IMR-90 (cell line): Measurements from ENCODE around the gene PTPRN2. TPM values are rescaled to one million over a fixed set of nuclear protein-coding genes. Genes with fewer than 3 reads are reported as not detected.

ENCODE experiments used
- ATAC-seq: fragments of 200-7000 bp; cut with Tn5 transposase; 2 replicates; pipeline ENCODE4 v1.9.1; 2020; ENCODE audit warnings: low read depth, mild to moderate bottlenecking, moderate library complexity
- BruUV-seq: library from RNA; stranded (reverse); fragments of 400-500 nt; replicated peaks from 2 replicates; lab custom pipeline; 2021; lab: Mats Ljungman, UMichigan
- CTCF ChIA-PET: fragments of 300-600 bp; formaldehyde crosslinking; extraction: SDS; loops from one replicate; lab custom pipeline; 2021; ENCODE audit warnings: antibody characterized with exemption; lab: Yijun Ruan, JAX
- POLR2A ChIA-PET: fragments of 300-600 bp; sonication (Branson Sonifier 250); formaldehyde crosslinking; loops from one replicate; lab custom pipeline; 2022; ENCODE audit warnings: antibody characterized with exemption; ENCODE audit not compliant: unreplicated experiment; lab: Charles Lee
- DNase-seq: peaks from one replicate; pipeline ENCODE4 v3.0.0; 2013
- H2AFZ ChIP-seq: replicated peaks from 2 replicates; pipeline ENCODE3; 2013; ENCODE audit warnings: low read length, mild to moderate bottlenecking; ENCODE audit not compliant: poor library complexity
- H2AK5ac ChIP-seq: 2 replicates; pipeline ENCODE4 v1.6.1; 2013; ENCODE audit warnings: low read depth, low read length, inconsistent platforms
- H2AK9ac ChIP-seq: replicated peaks from 2 replicates; pipeline ENCODE3; 2013; ENCODE audit warnings: mild to moderate bottlenecking, low read depth, low read length, moderate library complexity; ENCODE audit not compliant: poor library complexity
- H2BK120ac ChIP-seq: 2 replicates; pipeline ENCODE4 v1.6.1; 2013; ENCODE audit warnings: low read depth, low read length, inconsistent platforms
- H2BK15ac ChIP-seq: 3 replicates; pipeline ENCODE4 v1.6.1; 2013; ENCODE audit warnings: low read depth, low read length, inconsistent platforms
- H2BK20ac ChIP-seq: 2 replicates; pipeline ENCODE4 v1.6.1; 2013; ENCODE audit warnings: low read depth, mild to moderate bottlenecking, inconsistent platforms, low read length, moderate library complexity
- H2BK5ac ChIP-seq: 2 replicates; pipeline ENCODE4 v1.6.1; 2013; ENCODE audit warnings: mild to moderate bottlenecking, low read depth, low read length, inconsistent platforms; ENCODE audit not compliant: poor library complexity, severe bottlenecking
- H3K14ac ChIP-seq: replicated peaks from 2 replicates; pipeline ENCODE4 v1.6.1; 2013; ENCODE audit warnings: low read depth, low read length, inconsistent platforms
- H3K18ac ChIP-seq: 2 replicates; pipeline ENCODE4 v1.6.1; 2013; ENCODE audit warnings: low read depth, low read length, control low read depth
- H3K23ac ChIP-seq: 2 replicates; pipeline ENCODE4 v1.6.1; 2013; ENCODE audit warnings: low read depth, low read length, inconsistent platforms
- H3K27ac ChIP-seq: 2 replicates; pipeline ENCODE4 v1.5.1; 2013; ENCODE audit warnings: mild to moderate bottlenecking, control low read depth, low read length; ENCODE audit not compliant: insufficient read depth
- H3K27me3 ChIP-seq: 2 replicates; pipeline ENCODE4 v1.6.1; 2013; ENCODE audit warnings: low read length; ENCODE audit not compliant: control insufficient read depth, insufficient read depth
- H3K36me3 ChIP-seq: 2 replicates; pipeline ENCODE4 v1.6.1; 2013; ENCODE audit warnings: low read length, mixed read lengths; ENCODE audit not compliant: control insufficient read depth, insufficient read depth
- H3K4ac ChIP-seq: 2 replicates; pipeline ENCODE4 v1.6.1; 2013; ENCODE audit warnings: low read depth, low read length, inconsistent platforms
- H3K4me1 ChIP-seq: 2 replicates; pipeline ENCODE4 v1.6.1; 2013; ENCODE audit warnings: low read length, mixed read lengths; ENCODE audit not compliant: control insufficient read depth, insufficient read depth
- H3K4me2 ChIP-seq: 2 replicates; pipeline ENCODE4 v1.6.1; 2013; ENCODE audit warnings: low read depth, mild to moderate bottlenecking, control low read depth, low read length, moderate library complexity
- H3K4me3 ChIP-seq: 2 replicates; pipeline ENCODE4 v1.5.1; 2013; ENCODE audit warnings: low read depth, mild to moderate bottlenecking, control low read depth, low read length, moderate library complexity; ENCODE audit not compliant: insufficient read depth
- H3K56ac ChIP-seq: 2 replicates; pipeline ENCODE4 v1.6.1; 2013; ENCODE audit warnings: low read length, inconsistent platforms; ENCODE audit not compliant: insufficient read depth; ENCODE audit errors: extremely low read depth
- H3K79me1 ChIP-seq, 2 experiments: 2 replicates each; pipeline ENCODE4 v1.6.1; 2013; ENCODE audit warnings: low read length in 2 of 2, inconsistent platforms in 1 of 2, low read depth in 1 of 2
- H3K9ac ChIP-seq: 2 replicates; pipeline ENCODE4 v1.6.1; 2013; ENCODE audit warnings: low read depth, low read length, control low read depth
- H3K9me1 ChIP-seq: 2 replicates; pipeline ENCODE4 v1.6.1; 2013; ENCODE audit warnings: low read length, inconsistent platforms; ENCODE audit not compliant: insufficient read depth
- H3K9me3 ChIP-seq: 2 replicates; pipeline ENCODE4 v1.6.1; 2013; ENCODE audit warnings: low read length; ENCODE audit not compliant: control insufficient read depth, insufficient read depth
- H4K20me1 ChIP-seq: 2 replicates; pipeline ENCODE4 v1.6.1; 2013; ENCODE audit warnings: low read length, inconsistent platforms; ENCODE audit not compliant: insufficient read depth
- H4K5ac ChIP-seq: 2 replicates; pipeline ENCODE4 v1.6.1; 2013; ENCODE audit warnings: mild to moderate bottlenecking, low read depth, low read length, control low read depth
- H4K8ac ChIP-seq, 2 experiments: 2 replicates each; pipeline ENCODE4 v1.6.1; 2013; ENCODE audit warnings: low read depth in 2 of 2, low read length in 2 of 2, control low read depth in 1 of 2, inconsistent platforms in 1 of 2
- H4K91ac ChIP-seq: 2 replicates; pipeline ENCODE4 v1.6.1; 2013; ENCODE audit warnings: low read depth, low read length, inconsistent platforms; ENCODE audit not compliant: insufficient read depth
- BHLHE40 ChIP-seq: fragments of 150-350 bp; IDR thresholded peaks from 2 replicates; pipeline ENCODE4 v1.6.1; 2016; ENCODE audit warnings: mild to moderate bottlenecking, low read depth, low read length
- CEBPB ChIP-seq: IDR thresholded peaks from 2 replicates; pipeline ENCODE4 v1.6.1; 2012; ENCODE audit warnings: low read depth, low read length, improper control_type of control experiment
- CHD1 ChIP-seq: IDR thresholded peaks from 2 replicates; pipeline ENCODE4 v1.6.1; 2012; ENCODE audit warnings: low read depth, low read length, improper control_type of control experiment
- FOS ChIP-seq: fragments of 150-350 bp; IDR thresholded peaks from 2 replicates; pipeline ENCODE4 v1.6.1; 2016; ENCODE audit warnings: low read depth, low read length
- MAFK ChIP-seq: IDR thresholded peaks from 2 replicates; pipeline ENCODE4 v1.6.1; 2012; ENCODE audit warnings: low read depth, low read length, improper control_type of control experiment
- MAZ ChIP-seq: IDR thresholded peaks from 2 replicates; pipeline ENCODE4 v1.6.1; 2012; ENCODE audit warnings: low read depth, mild to moderate bottlenecking, low read length, improper control_type of control experiment, moderate library complexity, borderline replicate concordance
- NFE2L2 ChIP-seq: fragments of 150-350 bp; IDR thresholded peaks from 2 replicates; pipeline ENCODE4 v1.6.1; 2016; ENCODE audit warnings: low read depth, mild to moderate bottlenecking, low read length
- POLR2A ChIP-seq: IDR thresholded peaks from 2 replicates; pipeline ENCODE4 v1.6.1; 2012; ENCODE audit warnings: mild to moderate bottlenecking, low read depth, low read length
- RAD21 ChIP-seq: IDR thresholded peaks from 2 replicates; pipeline ENCODE4 v1.6.1; 2012; ENCODE audit warnings: low read length, improper control_type of control experiment
- RCOR1 ChIP-seq: IDR thresholded peaks from 2 replicates; pipeline ENCODE4 v1.6.1; 2012; ENCODE audit warnings: mild to moderate bottlenecking, low read length, improper control_type of control experiment; ENCODE audit not compliant: insufficient replicate concordance
- RFX5 ChIP-seq: IDR thresholded peaks from 2 replicates; pipeline ENCODE4 v1.8.0; 2012; ENCODE audit warnings: low read depth, mild to moderate bottlenecking, low read length, moderate library complexity
- SMC3 ChIP-seq: fragments of 150-350 bp; IDR thresholded peaks from 2 replicates; pipeline ENCODE4 v1.6.1; 2016; ENCODE audit warnings: low read depth, mild to moderate bottlenecking, antibody characterized with exemption, low read length, moderate library complexity
- WGBS, 2 experiments: methylation state at CpG; one replicate each; pipeline versions ENCODE4 v1.1.5 to v1.1.7; 2013; ENCODE audit warnings: missing lambda C conversion rate in 2 of 2; ENCODE audit not compliant: insufficient read length in 1 of 2; ENCODE audit errors: extremely low coverage in 2 of 2; 5-methylcytosine and 5-hydroxymethylcytosine counted together
- dilution Hi-C: fragments of 300-500 bp; cut with HindIII; formaldehyde crosslinking; loops from one replicate; pipeline ENCODE4 v1.14.3; 2018; ENCODE audit warnings: low sequenced_read_pairs; ENCODE audit not compliant: unreplicated experiment
- in situ Hi-C: fragments of 300-500 bp; cut with MboI; formaldehyde crosslinking; loops from 3 replicates; pipeline ENCODE4 v1.14.3; 2019; ENCODE audit warnings: low sequenced_read_pairs, inconsistent platforms, mixed read lengths
- intact Hi-C: fragments of 100-400 bp; cut with micrococcal nuclease; formaldehyde crosslinking; loops from 2 replicates; pipeline ENCODE4 v1.10.0; 2022
- polyA plus RNA-seq, 3 experiments: library from polyadenylated mRNA; depleted of rRNA; stranded (reverse); fragments of >200 nt; gene quantifications; 2 replicates each; pipeline ENCODE4 v1.2.3, GENCODE V29; 2012; ENCODE audit warnings: low replicate concordance in 1 of 3
- total RNA-seq: library from RNA; depleted of rRNA; stranded (reverse); fragments of >200 nt; gene quantifications from 2 replicates; pipeline ENCODE4 v1.2.3, GENCODE V29; 2012
- TF ChIP-seq, protein P1 (sequence below): conservative IDR thresholded peaks from 2 replicates; pipeline ENCODE4 v1.5.1; 2012; ENCODE audit warnings: mild to moderate bottlenecking, low read depth, low read length, improper control_type of control experiment
- TF ChIP-seq, protein P2 (sequence below): fragments of 150-350 bp; IDR thresholded peaks from 2 replicates; pipeline ENCODE4 v1.6.1; 2016; ENCODE audit warnings: low read depth, mild to moderate bottlenecking, low read length, moderate library complexity, borderline replicate concordance
- TF ChIP-seq, protein P3 (sequence below): fragments of 150-350 bp; IDR thresholded peaks from 2 replicates; pipeline ENCODE4 v1.6.1; 2017; ENCODE audit warnings: mild to moderate bottlenecking, antibody characterized with exemption, low read length, low read depth

The PTPRN2 gene
- total and polyA plus RNA-seq, 2 of the 4 experiments (the other 2 are of a cell fraction): 0.03 TPM; not detected in 1

DNA sequence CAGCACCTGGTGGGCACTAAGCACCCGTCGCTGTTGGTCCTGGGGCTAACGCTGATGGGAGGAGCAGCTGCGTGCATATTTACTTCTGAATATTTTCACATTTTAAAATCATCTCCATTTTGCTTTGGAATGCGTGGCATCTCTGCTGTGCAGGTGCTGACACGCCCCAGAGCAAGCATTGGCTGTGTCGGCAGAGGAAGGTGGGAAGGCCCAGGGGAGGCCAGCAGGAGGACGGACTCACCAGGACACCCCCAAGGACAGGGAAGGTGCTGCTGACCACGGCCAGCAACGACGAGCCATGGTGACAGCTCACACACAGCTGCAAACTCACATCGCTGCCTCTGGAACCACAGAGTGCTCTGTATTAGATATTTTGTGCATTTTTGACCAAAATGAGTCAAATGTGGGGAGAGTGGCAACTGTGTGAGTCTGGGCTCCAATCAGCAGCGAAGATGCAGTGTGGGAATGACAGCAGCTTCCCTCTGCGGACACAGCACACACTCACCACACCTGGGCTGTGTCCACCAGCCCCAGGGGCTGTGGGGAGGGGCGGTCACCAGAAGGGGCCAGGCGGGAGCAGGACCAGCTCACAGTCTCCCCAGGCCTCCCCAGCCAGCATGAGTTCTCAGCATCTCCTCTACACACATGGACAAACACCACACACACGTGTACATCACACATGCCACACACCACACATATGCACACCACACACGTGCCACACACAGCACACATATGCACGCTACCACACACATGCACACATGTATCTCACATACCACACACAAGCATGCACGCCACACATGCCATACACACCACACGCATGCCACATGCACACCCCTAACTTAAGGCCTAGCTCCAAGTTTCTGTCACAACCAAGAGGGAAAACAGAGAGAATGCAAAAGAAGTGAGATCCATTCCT lies 58.2 kb downstream of the PTPRN2 start:
- H3K4me2 ChIP-seq: no peak overlapping the region
- 62% methylated on average over 7 of the region's 21 CpGs; no CpG with 5 or more reads in 1 of the 2 experiments for WGBS, 2 experiments
- no peak for DNase-seq
- H4K5ac ChIP-seq: no peak overlapping the region
- CTCF ChIA-PET: no interaction called here
- peaks cover 74% of the 10 kb centered on the region for H3K9me3 ChIP-seq
- POLR2A ChIA-PET: no interaction called here
- no TSS peak for BruUV-seq
- no peak for ATAC-seq
- no peak overlapping the region for H2AK9ac ChIP-seq
- dilution Hi-C loops (no loop called here), intact Hi-C loops (no loop called here), in situ Hi-C loops (no loop called here)
- no peak overlapping the region for H2BK15ac ChIP-seq
- H2BK5ac ChIP-seq: no peak overlapping the region
- H3K9ac ChIP-seq: no peak overlapping the region
- no peak overlapping the region for H3K14ac ChIP-seq
- H2AFZ ChIP-seq: no peak overlapping the region
- no peaks in the 10 kb centered on the region for H3K9me1 ChIP-seq
- H3K23ac ChIP-seq: no peak overlapping the region
- no peaks in the 10 kb centered on the region for H3K4me1 ChIP-seq
- H3K56ac ChIP-seq: no peak overlapping the region
- H3K4ac ChIP-seq: no peak overlapping the region
- no peaks in the 10 kb centered on the region for H3K79me1 ChIP-seq
- H4K20me1 ChIP-seq: no peaks in the 10 kb centered on the region
- H4K8ac ChIP-seq: no peak overlapping the region
- H3K27me3 ChIP-seq: no peaks in the 10 kb centered on the region
- no peak overlapping the region for H2BK120ac ChIP-seq
- no peak overlapping the region for H3K27ac ChIP-seq
- H3K4me3 ChIP-seq: no peak overlapping the region
- no peak overlapping the region for H3K18ac ChIP-seq
- H2AK5ac ChIP-seq: no peak overlapping the region
- no peak overlapping the region for H4K91ac ChIP-seq
- H3K36me3 ChIP-seq: no peaks in the 10 kb centered on the region
- H2BK20ac ChIP-seq: no peak overlapping the region
- no peak for TF ChIP-seq POLR2A
- TF ChIP-seq, protein P1, sequence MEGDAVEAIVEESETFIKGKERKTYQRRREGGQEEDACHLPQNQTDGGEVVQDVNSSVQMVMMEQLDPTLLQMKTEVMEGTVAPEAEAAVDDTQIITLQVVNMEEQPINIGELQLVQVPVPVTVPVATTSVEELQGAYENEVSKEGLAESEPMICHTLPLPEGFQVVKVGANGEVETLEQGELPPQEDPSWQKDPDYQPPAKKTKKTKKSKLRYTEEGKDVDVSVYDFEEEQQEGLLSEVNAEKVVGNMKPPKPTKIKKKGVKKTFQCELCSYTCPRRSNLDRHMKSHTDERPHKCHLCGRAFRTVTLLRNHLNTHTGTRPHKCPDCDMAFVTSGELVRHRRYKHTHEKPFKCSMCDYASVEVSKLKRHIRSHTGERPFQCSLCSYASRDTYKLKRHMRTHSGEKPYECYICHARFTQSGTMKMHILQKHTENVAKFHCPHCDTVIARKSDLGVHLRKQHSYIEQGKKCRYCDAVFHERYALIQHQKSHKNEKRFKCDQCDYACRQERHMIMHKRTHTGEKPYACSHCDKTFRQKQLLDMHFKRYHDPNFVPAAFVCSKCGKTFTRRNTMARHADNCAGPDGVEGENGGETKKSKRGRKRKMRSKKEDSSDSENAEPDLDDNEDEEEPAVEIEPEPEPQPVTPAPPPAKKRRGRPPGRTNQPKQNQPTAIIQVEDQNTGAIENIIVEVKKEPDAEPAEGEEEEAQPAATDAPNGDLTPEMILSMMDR: no peak
- no peak for TF ChIP-seq SMC3
- no peak for TF ChIP-seq BHLHE40
- TF ChIP-seq RAD21: no peak
- TF ChIP-seq, protein P2, sequence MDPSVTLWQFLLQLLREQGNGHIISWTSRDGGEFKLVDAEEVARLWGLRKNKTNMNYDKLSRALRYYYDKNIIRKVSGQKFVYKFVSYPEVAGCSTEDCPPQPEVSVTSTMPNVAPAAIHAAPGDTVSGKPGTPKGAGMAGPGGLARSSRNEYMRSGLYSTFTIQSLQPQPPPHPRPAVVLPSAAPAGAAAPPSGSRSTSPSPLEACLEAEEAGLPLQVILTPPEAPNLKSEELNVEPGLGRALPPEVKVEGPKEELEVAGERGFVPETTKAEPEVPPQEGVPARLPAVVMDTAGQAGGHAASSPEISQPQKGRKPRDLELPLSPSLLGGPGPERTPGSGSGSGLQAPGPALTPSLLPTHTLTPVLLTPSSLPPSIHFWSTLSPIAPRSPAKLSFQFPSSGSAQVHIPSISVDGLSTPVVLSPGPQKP: no peak
- no peak for TF ChIP-seq MAFK
- TF ChIP-seq, protein P3, sequence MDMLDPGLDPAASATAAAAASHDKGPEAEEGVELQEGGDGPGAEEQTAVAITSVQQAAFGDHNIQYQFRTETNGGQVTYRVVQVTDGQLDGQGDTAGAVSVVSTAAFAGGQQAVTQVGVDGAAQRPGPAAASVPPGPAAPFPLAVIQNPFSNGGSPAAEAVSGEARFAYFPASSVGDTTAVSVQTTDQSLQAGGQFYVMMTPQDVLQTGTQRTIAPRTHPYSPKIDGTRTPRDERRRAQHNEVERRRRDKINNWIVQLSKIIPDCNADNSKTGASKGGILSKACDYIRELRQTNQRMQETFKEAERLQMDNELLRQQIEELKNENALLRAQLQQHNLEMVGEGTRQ: no peak
- TF ChIP-seq CHD1: no peak
- TF ChIP-seq FOS: no peak
- no peak for TF ChIP-seq CEBPB
- TF ChIP-seq MAZ: no peak
- TF ChIP-seq RFX5: no peak
- TF ChIP-seq RCOR1: no peak
- no peak for TF ChIP-seq NFE2L2
